K562 (cell line): Measurements from ENCODE around the gene RYK. TPM values are rescaled to one million over a fixed set of nuclear protein-coding genes. Genes with fewer than 3 reads are reported as not detected.

Experiments
- ATAC-seq: fragments of 200-7000 bp; cut with Tn5 transposase; 3 replicates; pipeline ENCODE4 v1.9.1; 2020; ENCODE audit warnings: moderate library complexity
- BruUV-seq: library from RNA; stranded (reverse); fragments of 400-500 nt; replicated peaks from 2 replicates; lab custom pipeline; 2021; lab: Mats Ljungman, UMichigan
- CTCF ChIA-PET: fragments of 300-600 bp; formaldehyde crosslinking; extraction: SDS; loops from one replicate; lab custom pipeline; 2021; ENCODE audit warnings: low intra/inter-chr PET ratio; lab: Yijun Ruan, JAX
- POLR2A ChIA-PET: fragments of 300-600, 350-650 bp; sonication (Branson Sonifier 250); formaldehyde crosslinking; extraction: SDS; loops from one replicate; lab custom pipeline; 2021; ENCODE audit warnings: antibody characterized with exemption, inconsistent platforms; lab: Yijun Ruan, JAX
- DNase-seq, 4 experiments: peaks; one replicate each; pipeline versions ENCODE4 v3.0.0 to v3.0.0-alpha.2; 2011 to 2018; ENCODE audit warnings: low spot score in 3 of 4, mixed read lengths in 3 of 4; ENCODE audit errors: extremely low read depth in 1 of 4
- FAIRE-seq: peaks from 2 replicates; lab custom pipeline; 2011; peaks lifted over from hg19 to GRCh38; lab: Jason Lieb, UNC
- H2AFZ ChIP-seq: 2 replicates; pipeline ENCODE4 v1.6.0; 2011; ENCODE audit warnings: low read depth, low read length, control low read depth, inconsistent platforms
- H3K27ac ChIP-seq: fragments of 200-600 bp; 3 replicates; pipeline ENCODE4 v1.8.0; 2011; ENCODE audit warnings: low read depth, mild to moderate bottlenecking, control low read depth, inconsistent platforms, low read length, moderate library complexity, mixed read lengths; ENCODE audit errors: extremely low read depth
- H3K27me3 ChIP-seq, 2 experiments: fragments of 300-600 bp in 1 of 2; 2 replicates in 1 of 2; 3 replicates in 1 of 2; pipeline versions ENCODE4 v1.6.0 to v1.8.0; 2011; ENCODE audit warnings: inconsistent platforms in 2 of 2, low read length in 2 of 2, mild to moderate bottlenecking in 1 of 2, mixed read lengths in 1 of 2, moderate library complexity in 1 of 2; ENCODE audit not compliant: control insufficient read depth in 2 of 2, insufficient read depth in 2 of 2
- H3K36me3 ChIP-seq: fragments of 300-600 bp; 3 replicates; pipeline ENCODE4 v1.8.0; 2011; ENCODE audit warnings: mild to moderate bottlenecking, low read length, inconsistent platforms; ENCODE audit not compliant: control insufficient read depth, insufficient read depth
- H3K4me1 ChIP-seq, 2 experiments: fragments of 200-600 bp in 1 of 2; replicated peaks in 1 of 2; 2 replicates in 1 of 2; 3 replicates in 1 of 2; pipeline versions ENCODE4 v1.5.1 to v1.8.0; 2011; ENCODE audit warnings: inconsistent platforms in 2 of 2, low read length in 2 of 2, mild to moderate bottlenecking in 1 of 2, mixed read lengths in 1 of 2, moderate library complexity in 1 of 2; ENCODE audit not compliant: control insufficient read depth in 2 of 2, insufficient read depth in 2 of 2
- H3K4me2 ChIP-seq: 2 replicates; pipeline ENCODE4 v1.6.1; 2011; ENCODE audit warnings: low read length, control low read depth, inconsistent platforms, mixed read lengths; ENCODE audit not compliant: insufficient read depth
- H3K4me3 ChIP-seq: fragments of 200-600 bp; sonication (generic), shearing (Covaris generic); 2 replicates; pipeline ENCODE4 v1.5.1; 2016; ENCODE audit warnings: control low read depth, inconsistent platforms
- H3K79me2 ChIP-seq: fragments of 200-600 bp; 3 replicates; pipeline ENCODE4 v1.8.0; 2011; ENCODE audit warnings: low read length, inconsistent platforms; ENCODE audit not compliant: control insufficient read depth, insufficient read depth
- H3K9ac ChIP-seq, 2 experiments: 2 replicates each; pipeline versions ENCODE4 v1.6.0 to v1.6.1; 2011; ENCODE audit warnings: low read depth in 2 of 2, low read length in 2 of 2, control low read depth in 1 of 2, inconsistent platforms in 1 of 2, mild to moderate bottlenecking in 1 of 2, mixed read lengths in 1 of 2; ENCODE audit not compliant: insufficient read depth in 1 of 2
- H3K9me1 ChIP-seq: one replicate; pipeline ENCODE4 v1.6.0; 2011; ENCODE audit warnings: inconsistent platforms, mild to moderate bottlenecking, low read length, moderate library complexity; ENCODE audit not compliant: control insufficient read depth, insufficient read depth
- H3K9me3 ChIP-seq: replicated peaks from 2 replicates; pipeline ENCODE4 v1.5.1; 2011; ENCODE audit warnings: low read depth, low read length, inconsistent platforms; ENCODE audit not compliant: control insufficient read depth, insufficient read depth
- H4K20me1 ChIP-seq: replicated peaks from 2 replicates; pipeline ENCODE4 v1.6.1; 2011; ENCODE audit warnings: low read length, inconsistent platforms, mixed read lengths; ENCODE audit not compliant: control insufficient read depth, insufficient read depth
- CEBPB ChIP-seq: fragments of 450-650 bp; IDR thresholded peaks from 2 replicates; pipeline ENCODE4 v1.6.1; 2016; ENCODE audit warnings: missing genetic modification characterization, missing compliant biosample characterization
- CEBPG ChIP-seq, 3 experiments: fragments of 200-800 bp in 1 of 3; sonication (Bioruptor generic) in 1 of 3; sonication (generic) in 1 of 3; formaldehyde crosslinking in 1 of 3; IDR thresholded peaks in 2 of 3; conservative IDR thresholded peaks in 1 of 3; 2 replicates each; pipeline versions ENCODE4 v1.6.1 to v1.8.0; 2016 to 2022; ENCODE audit warnings: missing compliant biosample characterization in 2 of 3, missing genetic modification characterization in 2 of 3, mild to moderate bottlenecking in 1 of 3, missing genetic modification reagents in 1 of 3
- ETS1 ChIP-seq: conservative IDR thresholded peaks from 2 replicates; pipeline ENCODE4 v1.6.1; 2011; ENCODE audit warnings: low read depth, mild to moderate bottlenecking, low read length; ENCODE audit not compliant: control insufficient read depth
- GABPA ChIP-seq: fragments of 200-800 bp; sonication (Bioruptor generic); conservative IDR thresholded peaks from 2 replicates; pipeline ENCODE4 v1.6.1; 2016; ENCODE audit warnings: low read depth, missing genetic modification characterization, missing compliant biosample characterization
- WGBS: fragments of 100-300 bp; shearing (Covaris generic); methylation state at CpG from one replicate; pipeline ENCODE4 v1.1.6; 2016; ENCODE audit warnings: low coverage, mixed read lengths; ENCODE audit not compliant: insufficient coverage; ENCODE audit errors: missing lambda C conversion rate; 5-methylcytosine and 5-hydroxymethylcytosine counted together
- in situ Hi-C: fragments of 300-500 bp; cut with MboI; formaldehyde crosslinking; loops from 4 replicates; pipeline ENCODE4 v1.15.0; 2018; ENCODE audit warnings: inconsistent platforms, mixed read lengths
- intact Hi-C: fragments of 100-400 bp; cut with micrococcal nuclease; formaldehyde crosslinking; loops from 2 replicates; pipeline ENCODE4 v1.14.2; 2022
- polyA plus RNA-seq, 8 experiments: library from polyadenylated mRNA; depleted of rRNA in 4 of 8; stranded (reverse) in 5 of 8; unstranded in 3 of 8; fragments of >200 nt; fragmentation: Nextera tagmentation in 2 of 8; fragmentation: Illumina TruSeq in 1 of 8; extraction: Ambion mirVana in 2 of 8; extraction: Trizol in 1 of 8; gene quantifications; 2 replicates each; pipeline versions ENCODE4 v1.2.1 to v1.2.3, GENCODE V29; 2011 to 2014; ENCODE audit warnings: inconsistent platforms in 1 of 8, missing spikeins in 1 of 8
- total RNA-seq, 7 experiments: library from RNA; depleted of rRNA in 6 of 7; stranded (reverse); fragments of >200 nt in 6 of 7; fragmentation: Illumina TruSeq in 2 of 7; extraction: Trizol in 2 of 7; gene quantifications; 2 replicates each; pipeline versions ENCODE4 v1.2.1 to v1.2.3, GENCODE V29; 2011 to 2021; ENCODE audit warnings: low replicate concordance in 1 of 7

Gene RYK
- total and polyA plus RNA-seq, 9 of the 15 experiments (the other 6 are each of a cell fraction or from before 2014, with no cell fraction given) = 4.2 to 29.5 (median 16.6) TPM

GRCh38 chr3:134281912-134282658, 31.4 kb upstream of the RYK start:
- Histone ChIP-seq H3K4me3 (no peak overlapping the region), H3K4me1 (no peaks in the 10 kb centered on the region), H3K27ac (no peak overlapping the region), H4K20me1 (no peaks in the 10 kb centered on the region), H3K9me3 (no peaks in the 10 kb centered on the region), H3K79me2 (no peaks in the 10 kb centered on the region), H3K27me3 (peaks cover 0 to 6% of the 10 kb centered on the region in 2 experiments; a peak in 2 of 5 replicates), H3K9ac (no peak overlapping the region), H3K9me1 (no peaks in the 10 kb centered on the region), H3K36me3 (no peaks in the 10 kb centered on the region), H2AFZ (no peak overlapping the region), H3K4me2 (no peak overlapping the region)
- intact Hi-C loops = no loop called here
- DNase-seq (no peak), ATAC-seq (no peak), FAIRE-seq (no peak)
- CTCF ChIA-PET = no interaction called here
- BruUV-seq = no TSS peak
- POLR2A ChIA-PET = no interaction called here
- TF ChIP-seq CEBPB (peak; percentile 33; the same call in 1 of the 2 replicates), CEBPG (CRISPR knock-in tag; IDR thresholded peaks at IDR 0.05) (no peak), CEBPG (tag; conservative IDR thresholded peaks at IDR 0.05 in 1 of 2, IDR thresholded peaks at IDR 0.05 in 1 of 2) (0 out of 4 replicates have a peak, but pooled peaks of 1 of the 2 experiments have one; percentile 22), GABPA (tag) (no peak)
- 8% methylated on average over 2 of the region's 2 CpGs for WGBS
- in situ Hi-C loops = no loop called here

- no peak for TF ChIP-seq ETS1
- TF ChIP-seq, all 486 proteins: peak for 0
- DNase-seq (no peak), FAIRE-seq (no peak), ATAC-seq (no peak)
- ChIA-PET POLR2A (interaction anchor here (1.0 kb wide), 2 partner anchors 29 to 208 kb away, joined by 3 to 4 read pairs; partner anchors contain the start of gene RYK), CTCF (no interaction called here)
- Histone ChIP-seq H3K4me2 (no peak overlapping the region), H3K36me3 (no peaks in the 10 kb centered on the region), H3K79me2 (no peaks in the 10 kb centered on the region), H3K27ac (no peak overlapping the region), H3K27me3 (peaks cover 0 to 6% of the 10 kb centered on the region in 2 experiments; a peak in 2 of 5 replicates), H3K4me3 (no peak overlapping the region), H2AFZ (no peak overlapping the region), H3K9me1 (no peaks in the 10 kb centered on the region), H3K9me3 (no peaks in the 10 kb centered on the region), H3K4me1 (no peaks in the 10 kb centered on the region), H4K20me1 (no peaks in the 10 kb centered on the region), H3K9ac (no peak overlapping the region)
- no TSS peak for BruUV-seq
- WGBS = 0% methylated on average over 2 of the region's 2 CpGs
- intact Hi-C loops (no loop called here), in situ Hi-C loops (no loop called here)
Measured at GRCh38 chr3:134279466-134279865, 28.8 kb upstream of the RYK start.
